ENCODE measurements around the gene ELAPOR2.

ELAPOR2 gene, protein sequence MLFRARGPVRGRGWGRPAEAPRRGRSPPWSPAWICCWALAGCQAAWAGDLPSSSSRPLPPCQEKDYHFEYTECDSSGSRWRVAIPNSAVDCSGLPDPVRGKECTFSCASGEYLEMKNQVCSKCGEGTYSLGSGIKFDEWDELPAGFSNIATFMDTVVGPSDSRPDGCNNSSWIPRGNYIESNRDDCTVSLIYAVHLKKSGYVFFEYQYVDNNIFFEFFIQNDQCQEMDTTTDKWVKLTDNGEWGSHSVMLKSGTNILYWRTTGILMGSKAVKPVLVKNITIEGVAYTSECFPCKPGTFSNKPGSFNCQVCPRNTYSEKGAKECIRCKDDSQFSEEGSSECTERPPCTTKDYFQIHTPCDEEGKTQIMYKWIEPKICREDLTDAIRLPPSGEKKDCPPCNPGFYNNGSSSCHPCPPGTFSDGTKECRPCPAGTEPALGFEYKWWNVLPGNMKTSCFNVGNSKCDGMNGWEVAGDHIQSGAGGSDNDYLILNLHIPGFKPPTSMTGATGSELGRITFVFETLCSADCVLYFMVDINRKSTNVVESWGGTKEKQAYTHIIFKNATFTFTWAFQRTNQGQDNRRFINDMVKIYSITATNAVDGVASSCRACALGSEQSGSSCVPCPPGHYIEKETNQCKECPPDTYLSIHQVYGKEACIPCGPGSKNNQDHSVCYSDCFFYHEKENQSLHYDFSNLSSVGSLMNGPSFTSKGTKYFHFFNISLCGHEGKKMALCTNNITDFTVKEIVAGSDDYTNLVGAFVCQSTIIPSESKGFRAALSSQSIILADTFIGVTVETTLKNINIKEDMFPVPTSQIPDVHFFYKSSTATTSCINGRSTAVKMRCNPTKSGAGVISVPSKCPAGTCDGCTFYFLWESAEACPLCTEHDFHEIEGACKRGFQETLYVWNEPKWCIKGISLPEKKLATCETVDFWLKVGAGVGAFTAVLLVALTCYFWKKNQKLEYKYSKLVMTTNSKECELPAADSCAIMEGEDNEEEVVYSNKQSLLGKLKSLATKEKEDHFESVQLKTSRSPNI
- long read RNA-seq, result 0 reads

DNA sequence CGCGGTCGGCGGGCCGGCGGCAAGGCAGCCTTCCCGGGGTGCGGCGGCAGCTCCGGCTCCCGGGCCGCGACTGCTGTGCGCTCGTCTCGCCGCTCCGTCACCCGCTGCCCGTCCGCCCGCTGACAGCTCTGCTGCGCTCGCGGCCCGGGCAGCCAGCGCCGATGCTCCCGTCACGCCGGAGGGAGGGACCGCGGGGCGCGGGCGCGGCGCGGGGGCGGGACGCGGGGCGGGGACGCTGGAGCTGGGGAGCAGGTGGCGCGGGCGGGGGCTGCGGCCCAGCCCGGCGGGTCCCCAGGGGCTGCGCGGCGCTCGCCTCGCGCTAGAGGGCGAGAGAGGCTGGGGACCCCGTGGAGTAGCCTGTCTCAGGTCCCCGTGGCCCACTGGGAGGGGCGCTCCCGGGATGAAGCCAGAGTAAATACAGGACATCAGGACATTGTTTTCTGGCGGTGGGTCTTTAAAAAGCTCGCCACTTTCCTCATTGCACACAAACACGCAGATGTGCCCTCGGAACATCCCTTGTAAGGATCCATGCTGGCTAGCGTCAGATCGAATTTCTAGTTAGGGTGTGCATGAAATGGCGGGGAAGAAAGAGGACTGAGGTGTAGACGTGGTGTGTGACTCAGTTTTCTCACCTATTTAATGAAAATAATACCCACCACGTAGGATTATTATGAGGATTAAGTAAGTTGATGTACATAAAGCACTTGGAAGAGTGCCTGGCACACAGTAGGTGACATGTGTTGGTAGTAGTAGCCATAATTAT, at the start of gene ELAPOR2:
TSS of gene ELAPOR2 (minus strand) at position 130 of the 763 bp plus-strand sequence. CDS start 141 bp downstream, outside the sequence.
- H3K27me3 ChIP-seq (ENCODE audit: insufficient read depth, poor library complexity, severe bottlenecking), result peaks cover 11% of the 10 kb centered on the region
- no peak within 1 kb of the TSS for H3K27ac ChIP-seq (replicated peaks)
- peak within 1 kb of the TSS; percentile 32 for H3K4me3 ChIP-seq (replicated peaks; ENCODE audit: insufficient read depth, low read length)
- DNase-seq (ENCODE audit: low read depth in 1 of 2, low spot score in 1 of 2), result peak in 1 of 2 experiments; percentile 22
- TF ChIP-seq GABPA (IDR thresholded peaks at IDR 0.05; ENCODE audit: low read depth) (no peak), SPI1 (IDR thresholded peaks at IDR 0.05; ENCODE audit: borderline replicate concordance, low read depth) (no peak), POLR2AphosphoS5 (IDR thresholded peaks at IDR 0.05; ENCODE audit: low read depth) (no peak)
- TF ChIP-seq, protein P1, sequence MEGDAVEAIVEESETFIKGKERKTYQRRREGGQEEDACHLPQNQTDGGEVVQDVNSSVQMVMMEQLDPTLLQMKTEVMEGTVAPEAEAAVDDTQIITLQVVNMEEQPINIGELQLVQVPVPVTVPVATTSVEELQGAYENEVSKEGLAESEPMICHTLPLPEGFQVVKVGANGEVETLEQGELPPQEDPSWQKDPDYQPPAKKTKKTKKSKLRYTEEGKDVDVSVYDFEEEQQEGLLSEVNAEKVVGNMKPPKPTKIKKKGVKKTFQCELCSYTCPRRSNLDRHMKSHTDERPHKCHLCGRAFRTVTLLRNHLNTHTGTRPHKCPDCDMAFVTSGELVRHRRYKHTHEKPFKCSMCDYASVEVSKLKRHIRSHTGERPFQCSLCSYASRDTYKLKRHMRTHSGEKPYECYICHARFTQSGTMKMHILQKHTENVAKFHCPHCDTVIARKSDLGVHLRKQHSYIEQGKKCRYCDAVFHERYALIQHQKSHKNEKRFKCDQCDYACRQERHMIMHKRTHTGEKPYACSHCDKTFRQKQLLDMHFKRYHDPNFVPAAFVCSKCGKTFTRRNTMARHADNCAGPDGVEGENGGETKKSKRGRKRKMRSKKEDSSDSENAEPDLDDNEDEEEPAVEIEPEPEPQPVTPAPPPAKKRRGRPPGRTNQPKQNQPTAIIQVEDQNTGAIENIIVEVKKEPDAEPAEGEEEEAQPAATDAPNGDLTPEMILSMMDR (IDR thresholded peaks at IDR 0.05; ENCODE audit: insufficient read depth, low read length), result no peak
- TF ChIP-seq, protein P2, sequence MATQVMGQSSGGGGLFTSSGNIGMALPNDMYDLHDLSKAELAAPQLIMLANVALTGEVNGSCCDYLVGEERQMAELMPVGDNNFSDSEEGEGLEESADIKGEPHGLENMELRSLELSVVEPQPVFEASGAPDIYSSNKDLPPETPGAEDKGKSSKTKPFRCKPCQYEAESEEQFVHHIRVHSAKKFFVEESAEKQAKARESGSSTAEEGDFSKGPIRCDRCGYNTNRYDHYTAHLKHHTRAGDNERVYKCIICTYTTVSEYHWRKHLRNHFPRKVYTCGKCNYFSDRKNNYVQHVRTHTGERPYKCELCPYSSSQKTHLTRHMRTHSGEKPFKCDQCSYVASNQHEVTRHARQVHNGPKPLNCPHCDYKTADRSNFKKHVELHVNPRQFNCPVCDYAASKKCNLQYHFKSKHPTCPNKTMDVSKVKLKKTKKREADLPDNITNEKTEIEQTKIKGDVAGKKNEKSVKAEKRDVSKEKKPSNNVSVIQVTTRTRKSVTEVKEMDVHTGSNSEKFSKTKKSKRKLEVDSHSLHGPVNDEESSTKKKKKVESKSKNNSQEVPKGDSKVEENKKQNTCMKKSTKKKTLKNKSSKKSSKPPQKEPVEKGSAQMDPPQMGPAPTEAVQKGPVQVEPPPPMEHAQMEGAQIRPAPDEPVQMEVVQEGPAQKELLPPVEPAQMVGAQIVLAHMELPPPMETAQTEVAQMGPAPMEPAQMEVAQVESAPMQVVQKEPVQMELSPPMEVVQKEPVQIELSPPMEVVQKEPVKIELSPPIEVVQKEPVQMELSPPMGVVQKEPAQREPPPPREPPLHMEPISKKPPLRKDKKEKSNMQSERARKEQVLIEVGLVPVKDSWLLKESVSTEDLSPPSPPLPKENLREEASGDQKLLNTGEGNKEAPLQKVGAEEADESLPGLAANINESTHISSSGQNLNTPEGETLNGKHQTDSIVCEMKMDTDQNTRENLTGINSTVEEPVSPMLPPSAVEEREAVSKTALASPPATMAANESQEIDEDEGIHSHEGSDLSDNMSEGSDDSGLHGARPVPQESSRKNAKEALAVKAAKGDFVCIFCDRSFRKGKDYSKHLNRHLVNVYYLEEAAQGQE (IDR thresholded peaks at IDR 0.05; ENCODE audit: insufficient replicate concordance, low read depth), result no peak

DNA sequence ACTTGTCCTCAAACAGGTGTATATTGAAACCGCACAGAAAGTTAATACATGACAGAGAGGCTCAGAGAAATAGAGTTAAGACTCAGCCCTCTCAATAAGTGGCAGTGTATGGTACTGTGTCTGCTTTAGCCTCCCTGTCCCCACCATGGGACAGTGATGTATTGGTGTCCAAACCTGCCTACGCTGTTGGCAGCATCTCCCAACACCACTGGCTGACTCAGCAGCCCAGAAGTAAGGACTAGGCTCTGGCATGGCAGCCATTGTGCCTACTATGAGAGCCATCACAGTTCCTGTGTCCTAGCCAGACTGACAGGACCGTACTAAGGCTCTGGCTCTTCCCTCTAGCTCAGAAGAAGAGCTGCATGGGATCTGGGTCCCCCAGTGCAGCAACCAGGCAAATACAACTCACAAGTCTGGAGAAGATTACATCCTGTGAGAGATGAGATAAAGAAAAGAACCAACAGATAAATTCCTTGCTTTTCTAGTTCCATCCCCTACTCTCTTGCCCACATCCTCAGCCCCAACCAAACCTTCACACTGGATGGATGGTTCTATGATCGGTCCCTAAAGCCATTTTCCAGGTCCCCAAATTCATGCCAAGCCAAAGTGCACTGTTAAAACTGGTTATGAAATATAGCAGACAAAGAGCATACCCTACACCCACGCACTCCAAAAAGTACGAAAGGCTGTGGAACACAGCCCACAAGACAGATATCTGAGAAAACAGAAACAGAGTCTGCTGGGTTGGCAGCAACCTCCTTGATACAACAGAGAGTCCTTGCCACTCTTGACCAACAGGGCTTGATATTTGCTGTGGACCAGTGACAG, 48.7 kb upstream of the ELAPOR2 start:
- H3K4me3 ChIP-seq (replicated peaks; ENCODE audit: insufficient read depth, low read length), result no peak overlapping the region
- TF ChIP-seq GABPA (IDR thresholded peaks at IDR 0.05; ENCODE audit: low read depth) (no peak), POLR2AphosphoS5 (IDR thresholded peaks at IDR 0.05; ENCODE audit: low read depth) (no peak), SPI1 (IDR thresholded peaks at IDR 0.05; ENCODE audit: borderline replicate concordance, low read depth) (no peak)
- TF ChIP-seq, protein P1 (IDR thresholded peaks at IDR 0.05; ENCODE audit: insufficient read depth, low read length), result no peak
- TF ChIP-seq, protein P2 (IDR thresholded peaks at IDR 0.05; ENCODE audit: insufficient replicate concordance, low read depth), result no peak
- no peak for DNase-seq (ENCODE audit: low read depth in 1 of 2, low spot score in 1 of 2)

More for the DNA sequence above, 48.7 kb upstream of the ELAPOR2 start:
- Histone ChIP-seq H3K27me3 (ENCODE audit: insufficient read depth, poor library complexity, severe bottlenecking) (peaks cover 2% of the 10 kb centered on the region), H3K27ac (replicated peaks) (no peak overlapping the region)
